GM19351 (cell line): Measurements from ENCODE around the gene TMEM30B.

Source experiments
- ATAC-seq: cut with Tn5 transposase; IDR thresholded peaks from one replicate; pipeline ENCODE4 v1.9.1; 2021; ENCODE audit warnings: mild to moderate bottlenecking, moderate library complexity; ENCODE audit not compliant: unreplicated experiment

TMEM30B gene

DNA sequence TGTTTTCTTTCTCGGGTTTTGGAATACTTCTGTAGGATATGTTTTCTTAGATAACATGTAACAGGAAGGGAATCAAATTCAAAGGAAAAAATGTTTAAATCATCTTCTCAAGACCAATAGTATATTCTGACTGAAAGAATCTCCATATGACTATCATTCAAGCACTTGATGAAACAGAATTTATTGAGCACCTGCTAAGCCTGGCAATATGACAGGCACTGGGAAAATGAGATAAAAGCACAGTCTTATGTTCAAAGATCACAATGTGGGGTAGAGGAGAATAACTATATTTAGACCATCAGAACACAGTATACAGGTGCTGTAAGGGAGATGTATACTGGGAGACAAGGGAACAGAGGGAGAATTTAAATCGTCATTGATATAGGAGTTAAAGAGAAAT lies 19.1 kb upstream of the TMEM30B start:
- ATAC-seq = no peak

DNA sequence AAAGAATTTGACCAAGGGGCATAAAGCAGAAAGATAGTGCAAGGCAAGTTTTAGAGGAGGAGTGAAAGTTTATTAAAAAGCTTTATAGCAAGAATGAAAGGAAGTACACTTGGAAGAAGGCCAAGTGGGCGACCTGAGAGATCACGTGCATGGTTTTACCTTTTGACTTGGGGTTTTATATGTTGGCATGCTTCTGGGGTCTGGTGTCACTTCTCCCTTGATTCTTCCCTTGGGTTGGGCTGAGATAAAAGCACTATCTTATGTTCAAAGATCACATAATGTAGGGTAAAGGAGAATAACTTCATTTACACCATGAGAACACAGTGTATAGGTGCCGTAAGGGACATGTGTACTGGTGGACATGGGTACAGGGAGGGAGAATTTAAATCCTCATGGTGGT lies 17.7 kb upstream of the TMEM30B start:
- ATAC-seq = no peak

DNA sequence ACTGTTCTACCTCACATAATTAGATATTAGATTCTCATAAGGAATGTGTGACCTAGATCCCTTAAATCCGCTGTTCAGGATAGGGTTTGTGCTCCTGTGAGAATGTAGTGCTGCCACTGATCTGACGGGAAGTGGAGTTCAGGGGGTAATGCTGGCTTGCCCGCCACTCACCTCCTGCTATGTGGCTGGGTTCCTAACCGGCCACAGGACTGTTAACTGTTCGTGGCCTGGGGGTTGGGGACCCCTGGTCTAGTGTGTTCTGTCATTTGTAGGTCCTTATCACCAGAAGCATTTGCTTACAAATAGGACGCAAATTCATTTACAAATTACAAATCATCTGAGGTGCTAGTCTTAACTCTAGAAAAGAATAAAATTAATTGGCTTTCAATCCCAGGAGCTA lies 16.4 kb upstream of the TMEM30B start:
- ATAC-seq = no peak

DNA sequence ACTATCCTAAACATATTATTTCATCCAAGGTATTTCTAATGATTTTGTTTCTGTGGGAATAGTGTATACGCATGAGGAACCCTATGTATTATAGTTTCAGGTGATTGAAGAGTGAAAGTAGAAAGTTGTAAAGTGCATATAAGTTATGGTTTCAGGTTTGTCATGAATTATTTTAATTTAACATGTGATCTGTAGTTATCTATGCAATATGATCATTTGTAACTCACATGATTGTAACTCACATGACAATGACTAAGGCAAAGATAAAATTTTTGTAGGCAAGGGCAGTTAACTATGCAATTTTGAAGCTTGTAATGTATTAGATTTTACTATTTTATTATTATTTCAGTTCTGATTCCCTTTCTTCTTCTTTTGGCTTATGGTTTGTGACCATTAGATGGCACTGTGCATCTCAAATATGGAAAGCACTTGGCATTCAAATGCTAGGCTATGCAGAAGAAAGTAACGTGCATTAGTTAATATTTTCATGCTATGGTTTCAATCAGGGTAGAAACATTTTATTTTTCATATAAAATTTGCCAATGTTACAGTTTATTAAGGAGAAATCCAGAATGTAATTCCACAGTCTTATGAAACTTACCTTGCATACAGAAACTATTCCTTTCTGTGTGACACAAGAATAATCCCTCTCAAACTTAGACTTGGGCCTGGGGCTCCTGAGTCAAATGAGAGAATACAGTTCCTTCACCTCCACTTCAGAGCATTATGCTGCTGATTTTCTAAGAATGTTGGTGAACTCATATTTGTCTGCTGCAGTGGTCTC lies 15.8 kb upstream of the TMEM30B start:
- ATAC-seq = peak; percentile 57

DNA sequence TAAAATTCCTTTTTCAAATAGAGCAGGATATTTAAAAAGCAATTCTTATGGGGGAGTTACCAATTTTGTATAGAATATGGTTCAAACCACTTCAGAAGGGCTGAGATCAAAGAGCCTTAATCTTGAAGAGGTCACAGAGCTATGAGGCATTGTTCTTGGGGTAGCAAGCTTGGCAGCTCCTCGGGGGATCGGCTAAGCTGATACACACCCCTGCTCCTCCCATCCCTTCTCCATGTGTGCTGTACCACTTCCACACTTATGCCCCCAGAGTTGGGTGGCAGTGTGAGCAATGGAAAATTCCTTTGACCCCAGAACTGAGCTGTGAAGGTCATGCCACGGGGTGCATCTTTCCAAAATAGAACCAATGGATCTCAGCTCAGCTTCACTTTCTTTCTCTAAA lies 15.0 kb upstream of the TMEM30B start:
- no peak for ATAC-seq

DNA sequence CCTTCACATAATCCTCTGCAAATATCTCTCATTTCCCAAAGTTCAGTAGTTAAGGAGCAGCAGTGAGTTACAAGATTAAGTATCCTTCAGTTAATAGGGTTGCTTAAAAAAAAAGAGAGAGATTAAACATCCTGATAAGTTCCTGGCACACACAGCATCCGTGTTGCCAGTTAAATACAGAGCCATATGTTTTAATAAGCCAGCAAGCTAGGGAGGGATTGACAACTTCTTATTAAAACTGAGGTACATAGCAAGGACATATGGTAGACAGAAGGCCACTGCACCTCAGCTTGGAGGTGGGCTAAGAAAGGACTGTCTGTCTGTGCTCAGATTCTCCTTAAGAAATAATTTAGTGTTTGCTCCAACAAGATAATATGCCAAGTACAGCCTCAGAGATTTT lies 9.6 kb upstream of the TMEM30B start:
- no peak for ATAC-seq

DNA sequence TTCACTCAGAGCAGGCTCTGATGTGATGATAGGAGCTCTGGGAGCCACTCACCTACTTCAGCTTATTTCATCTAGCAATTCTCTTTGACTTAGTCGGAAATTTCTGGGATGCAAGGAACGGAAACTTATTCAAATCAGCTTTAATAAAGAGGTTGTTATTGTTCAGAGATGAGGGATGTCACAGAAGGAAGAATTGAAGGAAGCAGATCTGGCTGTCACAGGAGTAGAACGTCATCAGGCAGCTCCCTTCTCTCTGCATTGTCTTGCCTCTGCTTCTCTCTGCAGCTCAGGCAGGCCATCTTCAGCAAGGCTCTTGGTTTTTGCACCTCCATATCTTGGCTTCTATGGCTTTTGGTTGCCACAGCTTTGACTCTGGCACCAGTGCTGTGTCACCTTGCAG lies 7.6 kb upstream of the TMEM30B start:
- ATAC-seq = no peak

DNA sequence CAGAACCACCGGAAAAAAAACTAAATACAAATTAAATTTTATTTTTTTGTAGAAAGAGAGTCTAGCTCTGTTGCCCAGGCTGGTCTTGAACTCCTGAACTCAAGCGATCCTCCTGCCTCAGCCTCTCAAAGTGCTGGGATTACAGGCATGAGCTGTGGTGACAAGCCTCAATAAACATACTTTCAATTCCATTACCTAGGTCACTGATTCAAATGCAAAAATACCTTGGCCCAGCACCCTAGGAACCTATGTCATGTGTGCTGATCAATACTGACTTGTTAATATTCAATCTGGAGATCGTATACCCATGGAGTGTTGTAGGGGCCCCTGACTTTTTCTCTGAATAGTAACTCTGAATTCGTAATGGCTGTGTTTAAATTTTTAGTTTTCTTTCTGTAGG lies 7.1 kb upstream of the TMEM30B start:
- ATAC-seq = no peak

DNA sequence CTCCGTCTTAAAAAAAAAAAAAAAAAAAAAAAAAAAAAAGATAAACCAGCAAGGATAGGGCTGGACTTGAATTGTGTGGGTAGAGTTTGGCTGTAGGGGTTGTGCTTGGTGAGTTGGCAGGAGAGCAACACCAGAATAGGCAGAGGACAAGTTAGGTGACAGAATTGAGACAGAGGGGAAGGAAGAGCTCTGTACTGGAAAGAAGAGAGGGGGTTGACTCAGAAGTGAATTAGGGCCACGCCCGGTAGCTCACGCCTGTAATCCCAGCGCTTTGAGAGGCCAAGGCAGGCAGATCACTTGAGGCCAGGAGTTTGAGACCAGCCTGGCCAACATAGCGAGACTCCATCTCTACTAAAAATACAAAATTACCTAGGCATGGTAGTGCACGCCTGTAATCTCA lies 6.1 kb upstream of the TMEM30B start:
- no peak for ATAC-seq

DNA sequence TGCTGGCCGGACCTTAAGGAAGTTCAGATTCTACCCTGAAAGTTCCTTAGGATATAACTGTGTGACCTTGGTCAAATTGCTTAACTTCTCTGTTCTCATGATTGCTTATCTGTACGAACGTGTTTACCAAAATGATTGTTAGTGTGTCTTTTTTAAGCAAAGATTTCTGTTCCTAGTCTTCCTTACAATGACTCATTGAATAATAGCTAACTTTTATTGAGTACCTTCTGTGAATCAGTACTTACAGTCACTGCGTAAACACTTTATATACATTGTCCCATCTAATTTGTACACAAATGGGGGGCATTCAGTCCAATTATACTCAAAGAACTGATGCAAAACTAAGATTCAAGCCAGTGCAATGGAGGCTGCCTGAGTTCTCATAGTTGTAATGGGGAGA lies 4.2 kb upstream of the TMEM30B start:
- ATAC-seq = no peak

DNA sequence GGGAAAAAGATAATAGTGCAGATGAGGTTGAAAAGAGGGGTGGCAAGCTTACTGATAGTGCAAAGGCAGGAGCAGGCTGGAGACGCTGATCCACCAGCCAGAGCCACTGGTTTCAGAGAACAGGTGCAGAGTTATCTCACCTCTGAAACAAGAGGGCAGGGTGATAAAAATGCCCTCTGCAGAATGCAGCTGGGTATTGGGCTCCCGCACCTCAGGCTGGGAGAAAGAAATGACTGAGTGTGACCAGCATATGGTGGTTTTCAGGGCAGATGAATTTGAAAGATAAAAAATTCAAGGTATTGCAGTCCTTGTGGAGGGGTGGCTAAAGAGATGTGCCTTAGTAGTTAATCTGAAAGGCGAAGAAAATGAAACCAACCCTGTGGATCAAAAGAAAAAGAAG lies 2.9 kb upstream of the TMEM30B start:
- no peak for ATAC-seq

DNA sequence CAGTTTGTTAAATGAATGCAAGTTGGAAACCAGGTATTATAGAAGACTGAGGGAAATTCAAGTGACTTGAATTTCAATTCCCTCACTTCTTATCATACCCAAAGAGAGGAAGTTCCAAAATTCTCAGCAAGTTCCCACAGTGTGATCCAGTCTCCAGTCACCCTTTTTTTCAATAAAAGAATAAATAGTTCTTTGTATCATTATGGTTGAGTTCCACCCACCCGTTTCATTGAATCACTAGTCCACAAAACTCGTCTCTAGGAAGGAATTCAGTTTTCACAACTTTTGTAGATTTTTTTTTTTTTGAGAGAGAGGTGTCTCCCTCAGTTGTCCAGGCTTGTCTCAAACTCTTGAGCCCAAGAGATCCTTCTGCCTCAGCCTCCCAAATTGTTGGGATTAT lies 1.6 kb upstream of the TMEM30B start:
- ATAC-seq = no peak

DNA sequence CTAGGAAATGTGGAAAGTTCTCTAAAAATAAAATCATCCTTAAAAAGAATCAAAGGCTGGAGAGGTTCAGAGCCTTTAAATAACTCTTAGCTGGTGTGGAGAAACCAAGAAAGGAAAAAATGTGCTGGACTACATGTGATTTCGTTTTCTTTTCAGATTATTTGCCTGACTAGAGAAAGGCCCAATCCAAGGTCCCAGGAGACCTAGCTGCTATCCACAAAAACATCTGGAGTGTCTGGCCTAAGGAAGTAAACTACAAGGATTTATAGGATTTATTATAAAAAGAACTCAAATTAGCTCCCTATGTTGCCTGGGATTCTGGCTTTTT lies 774 bp upstream of the TMEM30B start:
- ATAC-seq = no peak

DNA sequence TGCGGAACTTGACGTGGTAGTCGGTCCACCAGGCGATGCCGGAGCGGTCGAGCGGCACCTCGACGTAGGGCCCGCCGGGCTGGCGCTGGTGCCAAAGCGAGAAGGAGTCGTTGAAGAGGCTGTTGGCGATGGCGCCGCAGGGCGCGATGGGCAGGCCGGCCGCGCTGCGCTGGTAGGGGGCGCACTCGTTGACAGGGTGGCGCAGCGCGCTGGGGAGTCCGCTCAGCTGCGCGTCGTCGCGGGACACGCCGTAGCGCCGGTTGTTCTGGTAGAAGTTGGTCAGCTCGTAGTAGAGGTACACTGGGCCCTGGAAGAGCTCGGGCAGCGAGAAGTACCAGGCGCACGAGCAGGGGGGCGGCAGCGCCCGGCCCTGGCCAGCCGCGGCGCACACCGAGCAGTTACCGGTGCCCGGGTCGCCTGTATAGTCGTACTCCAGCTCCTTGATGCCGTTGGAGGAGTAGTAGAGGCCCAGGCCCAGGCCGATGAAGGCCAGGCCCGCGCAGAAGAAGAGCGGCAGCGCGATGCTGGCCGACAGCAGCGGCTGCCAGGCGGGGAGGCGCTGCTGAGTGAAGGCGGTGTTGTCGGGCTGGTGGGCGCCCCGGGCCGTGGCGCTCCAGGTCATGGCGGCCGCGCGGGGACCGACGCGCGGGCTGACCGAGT lies 482 bp downstream of the TMEM30B start:
- peak; percentile 58 for ATAC-seq

DNA sequence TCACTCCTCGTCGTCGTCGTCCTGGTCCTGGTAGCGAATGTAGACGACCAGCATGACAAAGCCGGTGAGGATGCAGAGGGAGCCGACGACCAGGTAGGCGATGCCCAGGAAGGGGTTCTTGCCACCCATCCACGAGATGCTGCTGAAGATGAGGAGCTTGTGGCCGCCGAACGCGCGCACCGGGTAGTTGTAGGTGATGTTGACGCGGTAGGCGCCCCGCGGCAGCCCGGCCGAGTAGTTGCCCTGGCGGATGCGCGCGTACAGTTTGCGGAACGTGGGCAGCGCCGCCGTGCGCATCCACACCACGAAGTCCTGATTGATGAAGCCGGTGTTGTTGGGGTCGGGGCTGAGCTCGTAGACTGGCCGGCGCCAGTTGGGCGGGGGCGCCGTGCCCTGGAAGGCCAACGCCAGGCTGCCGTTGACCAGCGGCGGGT lies 1.0 kb downstream of the TMEM30B start:
- no peak for ATAC-seq

DNA sequence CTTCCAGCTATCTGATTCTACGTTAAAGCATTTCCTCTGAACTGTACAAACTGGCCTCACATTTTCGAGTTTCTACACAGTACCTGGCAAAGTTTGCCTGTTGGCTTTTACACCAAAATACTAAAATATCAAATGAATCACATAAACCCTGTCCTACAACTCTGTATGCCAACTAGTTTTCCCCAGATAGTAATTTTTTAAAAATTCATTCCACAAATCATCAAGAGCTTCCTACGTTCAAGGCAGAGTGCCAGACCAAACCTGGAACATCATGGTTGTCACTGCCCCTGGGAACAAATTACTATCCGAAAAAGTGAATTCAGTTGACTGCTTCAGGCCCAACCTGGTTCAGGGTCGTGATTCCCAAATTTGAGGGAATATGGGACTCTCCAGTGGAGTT lies 2.1 kb downstream of the TMEM30B start:
- no peak for ATAC-seq

DNA sequence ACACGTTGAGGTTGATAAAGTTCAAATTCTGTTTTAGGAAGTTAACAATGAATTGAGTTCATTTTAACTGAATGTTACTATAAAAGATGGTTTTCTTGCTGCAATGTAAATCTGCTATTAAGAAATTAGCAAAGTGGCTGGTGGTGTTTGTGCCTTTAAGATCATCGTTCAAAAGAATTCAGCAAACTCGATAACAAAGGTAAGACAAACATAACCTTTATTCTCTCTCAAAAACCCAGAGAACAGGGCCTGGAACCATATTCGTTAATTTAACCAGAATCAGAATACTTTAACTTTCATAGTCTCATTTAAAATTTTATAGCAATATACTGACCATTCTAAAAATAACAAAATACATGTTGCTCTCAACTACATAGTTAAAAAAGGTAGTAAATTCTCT lies 3.4 kb downstream of the TMEM30B start:
- no peak for ATAC-seq

DNA sequence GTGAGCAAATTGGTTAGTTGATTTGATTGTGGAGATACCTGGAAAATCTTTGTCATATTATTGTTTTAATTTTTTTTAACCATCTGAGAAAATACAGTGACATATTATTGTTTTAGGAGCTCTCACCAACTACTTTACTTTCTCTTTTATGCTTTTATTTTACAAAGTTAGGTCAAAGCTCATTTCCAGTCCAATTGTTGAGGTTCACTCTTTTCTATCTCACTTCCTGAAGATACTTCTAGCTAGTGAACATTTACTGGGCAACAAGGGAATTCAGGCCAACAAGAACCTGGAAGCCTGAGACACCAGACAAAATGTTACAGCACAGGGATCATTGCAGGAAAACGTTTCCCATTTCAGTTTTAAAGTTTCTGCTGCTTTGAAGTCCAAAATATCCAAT lies 3.9 kb downstream of the TMEM30B start:
- no peak for ATAC-seq

DNA sequence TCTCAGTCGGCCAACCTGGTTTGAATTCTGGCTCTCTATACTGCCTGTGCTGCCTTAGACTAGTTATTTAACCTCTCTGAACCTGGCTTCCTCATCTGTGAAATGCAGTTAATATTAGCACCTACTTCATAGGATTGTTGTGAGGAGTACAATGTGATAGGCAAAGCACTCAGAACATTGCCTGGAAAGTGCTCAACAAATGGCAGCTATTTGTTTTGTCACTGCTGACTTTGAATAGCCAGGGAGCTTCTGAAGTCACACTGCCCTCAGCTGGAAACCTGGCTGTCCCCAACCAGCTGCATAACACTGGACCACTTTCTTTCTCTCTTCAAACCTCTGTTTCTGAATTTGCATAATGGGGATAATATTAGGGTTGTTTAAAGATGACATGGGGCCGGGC lies 9.6 kb downstream of the TMEM30B start:
- no peak for ATAC-seq

DNA sequence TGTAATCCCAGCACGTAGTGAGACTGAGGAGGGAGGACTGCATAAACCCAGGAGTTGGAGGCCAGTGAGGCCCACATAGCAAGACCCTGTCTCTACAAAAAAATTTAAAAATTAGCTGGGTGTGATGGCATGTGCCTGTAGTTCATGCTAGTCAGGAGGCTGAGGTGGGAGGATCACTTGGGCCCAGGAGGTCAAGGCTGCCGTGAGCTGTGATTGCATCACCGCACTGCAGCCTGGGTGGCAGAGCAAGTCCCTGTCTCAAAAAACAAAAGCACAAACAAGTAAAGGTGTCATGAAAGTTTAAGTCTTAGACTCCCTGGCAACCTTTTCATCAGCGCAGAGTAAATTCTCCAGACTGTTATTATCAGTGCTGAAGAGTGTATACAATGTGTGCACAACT lies 10.4 kb downstream of the TMEM30B start:
- no peak for ATAC-seq

DNA sequence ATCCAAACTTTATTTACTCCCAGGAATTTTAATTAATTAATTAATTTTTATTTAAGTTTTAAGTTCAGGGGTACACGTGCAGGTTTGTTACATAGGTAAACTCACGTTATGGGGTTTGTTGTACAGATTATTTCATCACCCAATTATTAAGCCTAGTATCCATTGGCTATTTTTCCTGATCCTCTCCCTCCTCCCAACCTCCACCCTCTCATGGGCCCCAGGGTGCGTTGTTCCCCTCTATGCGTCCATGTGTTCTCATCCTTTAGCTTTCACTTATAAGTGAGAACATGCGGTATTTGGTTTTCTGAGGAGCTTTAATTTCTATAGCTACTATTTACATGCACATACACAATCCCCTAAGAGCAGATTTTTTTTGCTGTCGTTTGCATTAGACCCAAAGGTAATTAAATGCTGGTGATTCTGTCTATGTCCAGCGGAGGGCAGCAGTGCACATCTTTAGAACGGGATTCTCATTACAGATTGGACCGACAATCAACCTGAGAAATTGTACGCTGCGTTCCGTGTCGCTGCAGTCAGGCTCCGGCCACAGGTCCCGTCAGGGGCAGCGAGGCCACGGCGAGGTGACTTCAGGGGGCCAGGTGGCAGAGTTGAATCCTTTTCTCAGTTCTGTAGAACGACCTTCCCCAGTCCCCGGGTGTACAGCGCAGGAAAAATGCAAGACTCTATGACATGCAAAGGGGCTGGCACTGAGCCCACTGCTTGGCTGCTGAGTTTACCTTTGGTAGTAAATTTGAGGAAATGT lies 11.6 kb downstream of the TMEM30B start:
- peak; percentile 95 for ATAC-seq

DNA sequence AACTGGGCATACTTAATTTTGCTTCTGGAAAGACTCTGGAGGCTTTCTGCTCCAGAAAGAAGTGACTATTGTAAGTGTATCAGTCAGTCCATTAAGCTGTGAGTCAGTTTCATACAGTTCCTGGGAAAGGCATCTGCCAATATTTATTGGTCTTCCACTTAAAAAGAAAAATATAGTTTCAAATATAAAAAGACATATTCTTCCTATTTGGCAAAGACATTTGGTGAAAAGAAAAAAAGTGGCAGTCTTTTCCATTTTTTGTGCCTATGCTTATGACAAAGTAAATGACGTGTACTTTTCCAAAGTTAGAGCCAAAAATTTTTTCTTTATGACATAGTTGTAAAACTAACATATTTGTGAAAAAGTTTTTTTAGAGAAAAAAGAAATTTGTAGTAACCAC lies 12.3 kb downstream of the TMEM30B start:
- ATAC-seq = no peak
